ENCODE results near the gene CLDN19.

Gene CLDN19

GRCh38 chr1:42766741-42767509 is 26.9 kb upstream of the CLDN19 start, which contains the start of the genes C1orf50 and P3H1:
Gene C1orf50 (plus strand): TSS chr1:42767249. CDS start chr1:42767312, 63 bp downstream.
Gene P3H1 (minus strand): TSS chr1:42767028. CDS start chr1:42766971, 57 bp downstream.
- DNase-seq, result peak; percentile 100

GRCh38 chr1:42765832-42766740 is 26.1 kb upstream of the CLDN19 start:
- Histone ChIP-seq H3K4me3 (peak overlapping the region; percentile 86 to 98), H3K36me3 (peaks cover 0 to 11% (median 11%) of the 10 kb centered on the region in 3 donors), H3K27ac (peak overlapping the region; percentile 89 to 94), H3K27me3 (no peaks in the 10 kb centered on the region), H3K4me1 (peaks cover 0 to 48% (median 18%) of the 10 kb centered on the region in 4 donors), H3K9me3 (no peaks in the 10 kb centered on the region)
- DNase-seq, result peak in 1 of 2 donors; percentile 44
- peak; percentile 42 to 43 for TF ChIP-seq CTCF (IDR thresholded peaks at IDR 0.05)
- intact Hi-C loops (cut with DNase I; ENCODE audit: low total_unique reads), result loop anchor here (5.0 kb wide), 1 partner anchor 51 kb away; the partner anchor contains the start of genes ERMAP and SVBP

More at GRCh38 chr1:42766741-42767509, 26.9 kb upstream of the CLDN19 start, which contains the start of the genes C1orf50 and P3H1:
- Histone ChIP-seq H3K27ac (peak within 1 kb of the TSS; percentile 89 to 94), H3K9me3 (no peaks in the 10 kb centered on the region), H3K4me3 (peak within 1 kb of the TSS; percentile 86 to 98), H3K36me3 (peaks cover 0 to 5% (median 5%) of the 10 kb centered on the region in 3 donors), H3K27me3 (no peaks in the 10 kb centered on the region), H3K4me1 (peaks cover 0 to 48% (median 18%) of the 10 kb centered on the region in 4 donors)
- no peak for TF ChIP-seq CTCF (IDR thresholded peaks at IDR 0.05)
- intact Hi-C loops (cut with DNase I; ENCODE audit: low total_unique reads), result loop anchor here (5.0 kb wide), 1 partner anchor 50 kb away; the partner anchor contains the start of genes ERMAP and SVBP

GRCh38 chr1:42765269-42765668 is 25.2 kb upstream of the CLDN19 start:
- Histone ChIP-seq H3K36me3 (peaks cover 5 to 17% (median 13%) of the 10 kb centered on the region in 3 donors), H3K27me3 (no peaks in the 10 kb centered on the region), H3K9me3 (no peaks in the 10 kb centered on the region), H3K4me3 (peak overlapping the region; percentile 86 to 98), H3K27ac (peak overlapping the region; percentile 89 to 94), H3K4me1 (peaks cover 0 to 42% (median 18%) of the 10 kb centered on the region in 4 donors)
- no peak for DNase-seq
- intact Hi-C loops (cut with DNase I; ENCODE audit: low total_unique reads), result loop anchor here (5.0 kb wide), 1 partner anchor 52 kb away; the partner anchor contains the start of genes ERMAP and SVBP
- TF ChIP-seq CTCF (IDR thresholded peaks at IDR 0.05), result no peak

GRCh38 chr1:42762269-42762668 is 22.2 kb upstream of the CLDN19 start:
- H3K27ac ChIP-seq, result no peak overlapping the region
- no peak overlapping the region for H3K4me3 ChIP-seq
- no peaks in the 10 kb centered on the region for H3K9me3 ChIP-seq
- peaks cover 0 to 23% (median 10%) of the 10 kb centered on the region in 4 donors for H3K4me1 ChIP-seq
- peaks cover 33 to 45% (median 41%) of the 10 kb centered on the region in 3 donors for H3K36me3 ChIP-seq
- no peaks in the 10 kb centered on the region for H3K27me3 ChIP-seq
- no peak for DNase-seq
- intact Hi-C loops (cut with DNase I; ENCODE audit: low total_unique reads), result no loop called here
- TF ChIP-seq CTCF (IDR thresholded peaks at IDR 0.05), result no peak

GRCh38 chr1:42761567-42761966 is 21.5 kb upstream of the CLDN19 start:
- no peak overlapping the region for H3K4me3 ChIP-seq
- no peaks in the 10 kb centered on the region for H3K9me3 ChIP-seq
- peaks cover 0 to 23% (median 10%) of the 10 kb centered on the region in 4 donors for H3K4me1 ChIP-seq
- no peak for TF ChIP-seq CTCF (IDR thresholded peaks at IDR 0.05)
- H3K36me3 ChIP-seq, result peaks cover 37 to 52% (median 44%) of the 10 kb centered on the region in 3 donors
- no peak for DNase-seq
- H3K27ac ChIP-seq, result no peak overlapping the region
- no peaks in the 10 kb centered on the region for H3K27me3 ChIP-seq
- intact Hi-C loops (cut with DNase I; ENCODE audit: low total_unique reads), result no loop called here
